AG09319 (cell line): ENCODE results near the gene MPZL1.

ENCODE experiments used
- DNase-seq: peaks from one replicate; pipeline ENCODE4 v3.0.0-alpha.2; 2010; ENCODE audit warnings: low read depth; ENCODE audit errors: extremely low read depth
- CTCF ChIP-seq: IDR thresholded peaks from 2 replicates; pipeline ENCODE4 v1.5.1; 2011; ENCODE audit warnings: low read depth, mild to moderate bottlenecking, inconsistent platforms, low read length, moderate library complexity

MPZL1 gene

GRCh38 chr1:167683641-167684502 is 37.9 kb upstream of the MPZL1 start:
- DNase-seq = no peak
- TF ChIP-seq CTCF = no peak

- no peak for DNase-seq
- TF ChIP-seq CTCF = no peak
Observed at GRCh38 chr1:167685844-167686243, 35.9 kb upstream of the MPZL1 start.

GRCh38 chr1:167687919-167688519 is 33.8 kb upstream of the MPZL1 start:
- peak; percentile 92 for TF ChIP-seq CTCF
- DNase-seq = peak; percentile 48

- DNase-seq = no peak
- no peak for TF ChIP-seq CTCF
Observed at GRCh38 chr1:167689567-167689920, 32.2 kb upstream of the MPZL1 start.

GRCh38 chr1:167690053-167690452 is 31.7 kb upstream of the MPZL1 start:
- no peak for DNase-seq
- TF ChIP-seq CTCF = no peak

GRCh38 chr1:167693425-167694045 is 28.2 kb upstream of the MPZL1 start:
- DNase-seq = no peak
- TF ChIP-seq CTCF = no peak

- no peak for TF ChIP-seq CTCF
- DNase-seq = no peak
Observed at GRCh38 chr1:167694691-167695090, 27.1 kb upstream of the MPZL1 start.
